Ecto neural progenitor cell (in vitro differentiated cells): Measurements from ENCODE around the gene TRAF3IP1.
"Not testable (repeated sequence)": the region's sequence is repeated elsewhere in the genome, so short reads cannot be mapped to it uniquely, and the experiment has no call there.

Experiments used
- DNase-seq: peaks from one replicate; pipeline ENCODE4 v3.0.0-alpha.2; 2018; ENCODE audit warnings: low spot score

Gene TRAF3IP1

DNA sequence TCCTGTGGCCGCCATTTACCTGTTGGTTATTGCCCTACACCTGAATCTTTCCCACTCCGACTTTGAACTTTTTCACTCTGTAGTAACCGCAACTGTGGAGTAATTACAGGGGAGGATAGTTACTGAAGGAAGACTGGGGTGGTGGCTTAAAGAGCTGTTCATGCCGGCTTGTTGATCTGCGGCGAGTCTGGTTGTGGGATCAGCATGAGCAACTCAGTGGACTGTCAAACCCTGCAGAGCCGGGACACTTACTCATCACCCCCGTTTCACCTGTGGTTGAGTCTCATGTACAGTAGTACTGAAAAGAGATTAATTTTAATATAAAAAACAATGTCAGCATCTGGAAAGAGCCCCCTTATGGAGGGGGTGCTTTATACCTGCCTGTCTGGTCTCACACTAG lies 108.5 kb downstream of the TRAF3IP1 start:
- DNase-seq, result no peak

DNA sequence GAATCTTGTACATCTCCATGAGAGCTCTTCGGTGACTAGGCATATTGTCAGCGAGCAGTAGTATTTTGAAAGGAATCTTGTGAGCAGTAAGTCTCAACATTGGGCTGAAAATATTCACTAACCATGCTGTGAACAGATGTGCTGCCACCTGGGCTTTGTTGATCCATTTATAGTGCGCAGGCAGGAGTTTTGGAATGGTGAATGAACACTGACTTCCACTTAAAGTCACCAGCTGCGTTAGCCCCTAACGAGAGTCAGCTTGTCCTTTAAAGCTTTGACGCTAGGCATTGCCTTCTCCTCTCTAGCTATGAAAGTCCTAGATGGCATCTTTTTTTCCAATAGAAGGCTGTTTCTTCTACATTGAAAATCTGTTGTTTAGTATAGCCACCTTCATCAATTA lies 110.5 kb downstream of the TRAF3IP1 start:
- no peak for DNase-seq

DNA sequence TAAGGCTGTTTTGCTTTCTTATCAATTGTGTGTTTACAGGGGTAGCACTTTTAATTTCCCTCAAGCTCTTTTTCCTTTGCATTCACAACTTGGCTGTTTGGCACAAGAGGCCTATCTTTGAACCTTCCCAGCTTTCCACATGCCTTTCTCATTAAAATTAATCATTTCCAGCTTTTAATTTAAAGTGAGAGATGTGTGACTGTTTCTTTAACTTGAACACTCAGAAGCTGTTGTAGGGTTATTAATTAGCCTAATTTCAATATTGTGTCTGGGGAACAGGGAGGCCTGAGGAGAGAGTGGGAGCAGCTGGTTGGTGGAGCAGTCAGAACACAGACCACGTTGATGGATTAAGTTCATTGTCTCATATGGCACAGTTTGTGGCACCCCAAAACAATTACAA lies 111.1 kb downstream of the TRAF3IP1 start:
- DNase-seq, result no peak

DNA sequence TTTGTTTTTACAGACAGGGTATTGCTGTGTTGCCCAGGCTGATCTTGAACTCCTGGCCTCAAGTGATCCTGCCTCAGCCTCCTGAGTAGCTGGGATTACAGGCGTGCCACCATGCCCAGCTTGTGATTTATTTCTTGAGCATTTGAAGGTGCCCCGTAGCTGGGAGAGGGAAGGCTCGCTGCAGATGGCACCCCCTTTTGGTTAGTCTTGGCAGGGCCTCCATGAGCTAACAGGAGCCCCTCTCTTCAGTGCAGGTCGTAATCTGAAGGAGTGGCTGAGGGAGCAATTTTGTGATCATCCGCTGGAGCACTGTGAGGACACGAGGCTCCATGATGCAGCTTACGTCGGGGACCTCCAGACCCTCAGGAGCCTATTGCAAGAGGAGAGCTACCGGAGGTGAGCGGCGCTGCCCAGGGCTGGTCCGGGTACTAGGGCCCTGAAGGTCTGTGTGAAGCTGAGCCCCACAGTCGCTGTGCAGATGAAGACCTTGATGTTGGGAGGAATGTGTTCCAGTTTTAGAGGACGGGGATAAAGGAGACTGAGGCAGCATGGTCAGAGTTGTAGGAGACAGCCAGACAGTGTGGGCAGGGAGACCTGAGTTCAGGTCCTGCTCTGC lies 113.1 kb downstream of the TRAF3IP1 start:
- no peak for DNase-seq

DNA sequence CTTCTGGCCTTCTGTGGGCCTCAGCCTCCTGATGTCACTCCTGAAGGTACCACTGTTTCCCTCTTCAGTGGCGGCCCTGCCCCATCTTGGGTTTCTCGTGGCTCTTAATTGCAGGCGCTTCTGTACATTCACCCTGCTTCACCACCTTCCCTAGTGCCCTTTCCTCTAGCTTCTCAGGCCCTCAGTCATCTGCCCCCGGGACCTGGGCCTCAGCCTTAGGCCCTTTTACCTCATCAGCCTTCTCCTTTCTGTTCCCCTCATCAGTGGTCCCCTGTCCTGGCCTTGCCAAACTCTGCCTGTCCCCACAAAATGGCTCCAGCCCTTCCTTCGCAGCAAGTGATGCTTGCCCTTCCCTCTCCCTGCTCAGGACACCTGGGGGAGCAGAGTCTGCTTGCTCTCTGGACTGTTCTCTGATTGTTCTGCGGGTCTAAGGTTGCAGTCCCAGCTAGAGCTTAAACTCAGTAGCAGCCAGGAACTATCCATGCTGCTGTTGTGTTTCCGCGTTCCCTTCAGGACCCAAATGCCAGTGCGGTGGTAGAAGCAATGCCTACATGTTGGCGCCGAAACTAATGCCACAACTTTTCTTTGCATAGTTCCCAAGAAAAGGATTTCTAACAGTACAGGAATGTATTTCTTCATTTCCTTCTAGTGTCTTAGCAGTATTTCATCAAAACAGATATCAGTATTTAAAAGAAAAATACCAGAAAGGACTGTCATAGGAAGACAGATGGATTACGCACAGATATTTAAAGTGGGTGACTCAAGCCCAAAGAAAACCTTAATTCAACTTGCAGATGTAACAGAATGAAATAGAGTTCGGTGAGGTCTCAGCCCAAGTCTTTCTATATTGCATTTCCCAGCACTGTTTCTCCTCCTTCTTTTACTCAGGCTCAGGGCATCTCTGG lies 113.9 kb downstream of the TRAF3IP1 start:
- DNase-seq, result no peak

DNA sequence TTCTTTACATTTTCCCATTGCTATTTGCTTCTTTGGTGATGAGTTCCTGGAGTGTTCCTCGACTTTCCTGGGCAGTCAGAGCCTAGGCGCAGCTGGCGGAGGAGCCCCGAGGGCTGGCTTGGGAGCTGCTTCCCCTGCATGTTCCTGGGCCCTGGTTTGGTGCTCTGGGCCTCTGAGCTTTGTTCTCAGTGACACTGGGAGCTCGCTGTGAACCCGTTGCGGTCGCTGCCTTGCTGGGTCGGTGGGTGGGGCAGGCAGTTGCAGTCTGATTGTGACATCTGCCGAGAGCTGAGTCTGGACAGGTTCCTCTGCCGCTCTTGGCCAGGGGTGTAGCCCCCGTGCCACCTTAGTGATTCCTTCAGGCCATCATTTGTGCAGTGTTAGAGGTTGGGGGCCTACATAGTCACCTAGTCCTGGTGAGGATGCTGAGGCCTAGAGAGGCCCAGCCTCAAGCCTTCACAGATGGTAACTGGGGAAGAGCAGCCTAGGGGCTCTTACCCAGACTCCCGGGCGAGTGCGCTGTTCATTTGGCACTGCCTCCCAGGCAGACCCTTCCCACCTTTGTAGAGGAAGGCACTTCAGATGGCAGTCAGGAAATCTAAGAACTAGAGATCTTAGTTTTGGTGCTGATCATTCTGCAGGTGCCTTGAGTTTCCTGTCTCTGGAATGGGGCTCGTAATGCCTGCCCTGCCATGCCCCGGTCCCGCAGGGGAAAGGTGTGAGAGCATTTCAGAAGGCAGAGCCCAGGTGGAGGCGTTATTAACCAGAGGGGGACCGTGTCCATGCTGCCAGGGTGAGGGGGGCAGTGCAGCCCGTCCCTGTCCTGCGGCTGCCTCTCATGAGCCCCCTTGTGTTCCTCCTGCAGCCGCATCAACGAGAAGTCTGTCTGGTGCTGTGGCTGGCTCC lies 114.8 kb downstream of the TRAF3IP1 start:
- no peak for DNase-seq

DNA sequence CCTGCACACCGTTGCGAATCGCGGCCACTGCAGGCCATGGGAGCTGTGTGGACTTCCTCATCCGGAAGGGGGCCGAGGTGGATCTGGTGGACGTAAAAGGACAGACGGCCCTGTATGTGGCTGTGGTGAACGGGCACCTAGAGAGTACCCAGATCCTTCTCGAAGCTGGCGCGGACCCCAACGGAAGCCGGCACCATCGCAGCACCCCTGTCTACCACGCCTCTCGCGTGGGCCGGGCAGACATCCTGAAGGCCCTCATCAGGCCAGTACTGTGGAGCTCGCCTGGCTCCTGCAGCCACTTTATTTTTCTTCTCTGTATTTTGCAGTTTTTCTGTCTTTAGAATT lies 115.4 kb downstream of the TRAF3IP1 start:
- DNase-seq, result no peak

DNA sequence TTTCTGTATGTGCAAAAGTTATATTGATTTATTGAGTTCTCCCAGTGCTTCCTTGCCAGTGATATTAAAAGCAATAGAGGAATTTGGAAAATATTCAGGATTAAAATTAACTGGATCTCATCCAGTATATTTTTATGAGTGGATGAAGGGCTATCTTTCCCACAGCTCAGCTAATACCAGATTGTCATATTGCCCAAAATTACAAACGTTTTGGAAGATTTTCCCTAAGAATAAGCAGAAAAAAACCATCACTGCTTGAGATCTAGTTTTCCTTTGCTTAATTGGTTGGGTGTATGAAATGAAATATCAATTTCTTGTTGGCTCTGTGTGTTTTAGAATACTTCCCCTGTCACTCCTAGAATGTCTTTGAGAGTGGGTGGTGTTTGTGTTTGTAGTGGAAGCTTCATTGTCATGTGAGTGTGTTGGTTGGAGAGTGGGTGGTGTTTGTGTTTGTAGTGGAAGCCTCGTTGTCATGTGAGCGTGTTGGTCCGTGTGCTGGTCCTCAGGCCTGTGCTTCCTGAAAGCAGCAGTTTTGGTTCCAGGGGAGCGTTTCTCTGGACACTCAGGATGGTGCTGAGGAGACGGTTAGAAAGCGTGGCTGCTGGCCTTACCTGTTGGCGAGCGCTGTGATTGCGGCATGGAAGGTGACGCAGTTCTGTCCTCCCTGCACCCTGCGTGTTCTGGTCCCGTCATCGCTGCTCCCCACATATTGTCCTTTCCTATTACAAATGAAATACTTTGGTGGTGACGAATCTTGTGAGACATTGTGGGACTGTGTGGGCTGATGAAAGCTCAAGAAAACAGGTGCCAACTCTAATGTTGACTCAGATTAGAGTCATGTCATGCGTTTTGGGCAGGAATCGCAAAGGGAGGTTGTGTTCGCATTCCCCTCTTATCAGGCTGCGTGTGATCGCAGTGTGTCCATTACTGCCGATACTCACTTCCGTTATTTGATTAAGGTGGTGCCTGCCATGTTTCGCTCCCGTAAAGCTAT lies 118.8 kb downstream of the TRAF3IP1 start:
- no peak for DNase-seq

DNA sequence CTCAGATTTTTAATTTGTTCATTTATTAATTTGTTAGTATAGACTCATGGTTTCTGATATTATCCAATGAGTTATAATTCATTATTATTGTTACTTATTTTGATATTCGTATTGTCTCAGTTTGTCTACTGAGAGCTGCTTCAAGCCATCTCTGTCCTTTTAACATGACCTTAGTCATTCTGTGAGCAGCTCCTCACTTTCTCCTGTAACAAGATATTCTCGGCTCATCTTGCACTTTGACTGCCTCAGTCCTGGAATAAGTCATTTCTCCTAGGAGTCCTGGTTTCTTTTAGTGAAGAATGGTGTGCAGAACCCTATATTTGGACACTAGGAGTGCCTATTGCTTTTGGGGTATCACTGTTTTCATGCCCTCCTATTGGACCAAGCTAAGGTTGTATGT lies 119.6 kb downstream of the TRAF3IP1 start:
- no peak for DNase-seq

DNA sequence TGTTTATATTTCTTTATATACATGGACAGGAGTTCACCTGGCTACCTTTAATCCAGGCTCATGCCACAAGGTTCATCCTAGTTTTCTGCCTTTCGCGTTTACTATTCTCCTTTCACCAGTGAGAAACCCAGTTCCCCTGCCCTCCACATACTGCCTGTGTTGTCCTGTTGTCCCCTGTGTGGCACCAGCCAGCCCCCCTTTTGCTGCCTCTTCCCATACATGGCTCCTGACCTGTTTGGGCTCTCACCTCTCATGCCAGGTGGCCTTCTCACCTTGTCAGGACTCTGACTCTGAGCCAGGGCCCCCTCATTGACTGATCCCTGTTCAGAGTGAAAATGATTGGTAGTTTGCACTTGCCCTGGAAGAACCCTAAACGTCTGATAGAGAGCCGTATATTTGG lies 120.0 kb downstream of the TRAF3IP1 start:
- DNase-seq, result no peak

DNA sequence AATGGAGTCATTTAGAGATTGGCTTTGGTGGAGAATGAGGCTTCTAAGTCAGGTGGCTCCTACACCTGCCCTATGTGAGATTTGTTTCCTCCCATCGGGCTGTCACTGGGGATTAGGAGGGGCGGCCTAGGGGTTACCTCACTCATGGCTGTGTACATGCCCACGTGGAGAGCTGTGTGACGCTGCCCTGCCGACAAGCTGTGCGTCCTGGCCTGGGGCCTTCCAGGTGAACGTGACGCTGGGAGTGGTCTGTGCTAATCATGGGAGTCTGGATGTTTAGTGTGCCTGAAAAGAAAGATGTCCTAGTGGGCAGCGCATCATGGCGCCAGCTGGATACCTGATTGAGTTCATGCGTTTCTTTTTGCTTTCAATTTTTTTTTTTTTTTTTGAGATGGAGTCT lies 120.4 kb downstream of the TRAF3IP1 start:
- no peak for DNase-seq

DNA sequence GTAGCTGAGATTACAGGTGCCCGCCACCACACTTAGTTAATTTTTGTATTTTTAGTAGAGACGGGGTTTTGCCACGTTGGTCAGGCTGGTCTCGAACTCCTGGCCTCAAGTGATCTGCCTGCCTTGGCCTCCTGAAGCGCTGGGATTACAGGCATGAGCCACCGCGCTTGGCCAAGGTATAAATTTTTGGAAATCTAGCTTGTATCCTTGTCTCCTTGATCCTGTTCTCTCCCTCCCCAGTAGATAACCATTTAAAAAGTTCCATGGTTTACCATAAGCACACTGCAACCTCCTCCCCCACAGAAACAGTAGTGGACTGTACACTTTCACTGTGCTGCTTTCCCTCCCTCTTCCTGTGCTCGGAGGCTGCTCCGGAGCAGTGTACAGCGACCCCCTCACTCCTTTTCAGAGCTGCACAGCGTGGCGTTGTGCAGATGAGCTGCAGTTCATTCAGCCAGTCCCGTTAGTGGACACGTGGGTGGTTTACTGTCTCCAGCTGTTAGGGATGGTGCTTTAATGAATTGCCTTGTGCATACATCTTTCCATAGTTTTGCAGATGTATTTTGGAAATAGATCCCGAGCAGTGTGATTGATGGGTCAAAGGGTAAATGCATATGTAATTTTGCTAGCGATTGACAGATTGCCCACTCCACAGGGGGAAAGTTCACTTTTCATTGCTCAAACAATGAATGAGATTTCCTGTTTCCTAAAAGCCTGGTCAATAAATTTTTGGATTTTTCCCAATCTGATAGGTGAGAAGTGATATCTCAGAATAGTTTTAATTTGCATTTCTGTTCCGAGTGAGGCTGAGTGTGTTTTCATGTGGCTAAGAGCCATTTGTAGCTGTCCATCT lies 121.2 kb downstream of the TRAF3IP1 start:
- no peak for DNase-seq

DNA sequence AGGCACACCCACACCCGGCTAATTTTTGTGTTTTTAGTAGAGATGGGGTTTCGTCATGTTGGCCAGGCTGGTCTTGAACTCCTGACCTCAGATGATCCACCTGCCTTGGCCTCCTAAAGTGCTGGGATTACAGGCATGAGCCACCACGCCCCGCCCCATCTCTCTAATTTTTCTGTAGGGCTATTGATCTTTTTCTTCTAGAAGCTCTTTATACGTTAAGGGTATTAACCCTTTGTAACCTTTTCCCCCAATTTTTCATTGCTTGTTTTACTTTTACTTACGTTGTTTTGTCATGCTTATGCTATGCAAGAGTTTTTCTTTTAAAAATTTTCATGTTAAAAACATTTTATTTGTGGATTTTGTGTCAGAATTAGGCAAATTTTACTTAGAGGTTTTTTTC lies 121.9 kb downstream of the TRAF3IP1 start:
- not testable (repeated sequence) for DNase-seq

DNA sequence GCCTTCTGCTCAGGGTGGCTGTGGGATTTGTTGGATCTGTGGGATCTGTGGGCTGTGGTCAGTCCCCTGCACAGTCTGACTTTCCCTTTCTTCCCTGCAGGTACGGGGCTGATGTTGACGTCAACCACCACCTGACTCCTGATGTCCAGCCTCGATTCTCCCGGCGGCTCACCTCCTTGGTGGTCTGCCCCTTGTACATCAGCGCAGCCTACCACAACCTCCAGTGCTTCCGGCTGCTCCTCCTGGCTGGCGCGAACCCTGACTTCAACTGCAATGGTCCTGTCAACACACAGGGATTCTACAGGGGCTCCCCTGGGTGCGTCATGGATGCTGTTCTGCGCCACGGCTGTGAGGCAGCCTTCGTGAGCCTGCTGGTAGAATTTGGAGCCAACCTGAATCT lies 123.9 kb downstream of the TRAF3IP1 start:
- DNase-seq, result no peak

DNA sequence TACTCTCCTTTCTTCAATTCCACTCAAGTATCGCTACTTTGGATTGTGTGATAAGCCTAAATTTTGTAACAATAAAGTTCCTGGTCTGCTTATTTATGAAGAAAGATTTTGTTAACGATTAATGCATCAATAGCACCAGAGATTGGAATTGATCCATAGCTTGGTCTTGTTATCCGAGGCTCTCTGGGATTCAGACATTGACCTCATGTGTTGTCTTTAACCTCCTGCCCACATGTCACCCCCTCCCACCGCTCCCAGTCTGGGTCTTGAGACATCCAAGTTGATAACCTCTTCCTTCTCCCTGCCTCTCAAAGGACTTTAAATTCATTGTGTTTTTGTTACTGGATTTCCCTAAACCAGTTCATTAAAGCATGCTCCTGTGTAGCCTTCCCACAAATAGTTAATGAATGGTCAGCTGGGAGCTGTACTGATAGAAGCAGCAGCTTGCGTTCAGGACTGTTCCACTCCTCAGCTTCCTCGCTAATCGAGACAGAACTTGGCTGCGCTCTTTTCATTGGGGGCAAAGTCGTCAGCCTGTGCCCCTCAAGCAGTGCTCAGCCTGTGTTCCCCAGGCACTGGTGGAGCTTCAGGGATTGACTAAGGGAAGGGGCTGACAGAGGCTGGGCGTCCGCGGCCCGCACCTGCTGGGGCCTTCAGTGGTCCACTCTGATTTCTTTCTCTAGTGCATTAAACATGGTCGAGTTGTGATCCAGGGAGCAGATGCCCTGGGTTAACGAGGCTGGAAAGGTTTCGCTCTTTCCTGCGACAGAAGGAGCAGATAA lies 125.3 kb downstream of the TRAF3IP1 start:
- no peak for DNase-seq

DNA sequence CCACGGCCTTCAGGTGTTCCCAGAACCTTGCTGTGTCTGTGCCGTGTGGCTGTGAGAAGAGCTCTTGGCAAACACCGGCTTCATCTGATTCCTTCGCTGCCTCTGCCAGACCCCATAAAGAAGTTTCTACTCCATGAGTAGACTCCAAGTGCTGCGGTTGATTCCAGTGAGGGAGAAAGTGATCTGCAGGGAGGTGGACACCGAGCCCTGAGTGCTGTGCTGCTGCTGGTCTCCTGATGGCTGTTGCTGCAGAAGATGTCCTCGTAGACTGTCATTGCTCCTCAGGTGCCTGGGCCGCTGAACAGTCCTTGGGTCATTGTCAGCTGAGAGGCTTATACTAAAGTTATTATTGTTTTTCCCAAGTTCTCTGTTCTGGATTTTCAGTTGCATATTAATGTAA lies 126.1 kb downstream of the TRAF3IP1 start:
- DNase-seq, result no peak

DNA sequence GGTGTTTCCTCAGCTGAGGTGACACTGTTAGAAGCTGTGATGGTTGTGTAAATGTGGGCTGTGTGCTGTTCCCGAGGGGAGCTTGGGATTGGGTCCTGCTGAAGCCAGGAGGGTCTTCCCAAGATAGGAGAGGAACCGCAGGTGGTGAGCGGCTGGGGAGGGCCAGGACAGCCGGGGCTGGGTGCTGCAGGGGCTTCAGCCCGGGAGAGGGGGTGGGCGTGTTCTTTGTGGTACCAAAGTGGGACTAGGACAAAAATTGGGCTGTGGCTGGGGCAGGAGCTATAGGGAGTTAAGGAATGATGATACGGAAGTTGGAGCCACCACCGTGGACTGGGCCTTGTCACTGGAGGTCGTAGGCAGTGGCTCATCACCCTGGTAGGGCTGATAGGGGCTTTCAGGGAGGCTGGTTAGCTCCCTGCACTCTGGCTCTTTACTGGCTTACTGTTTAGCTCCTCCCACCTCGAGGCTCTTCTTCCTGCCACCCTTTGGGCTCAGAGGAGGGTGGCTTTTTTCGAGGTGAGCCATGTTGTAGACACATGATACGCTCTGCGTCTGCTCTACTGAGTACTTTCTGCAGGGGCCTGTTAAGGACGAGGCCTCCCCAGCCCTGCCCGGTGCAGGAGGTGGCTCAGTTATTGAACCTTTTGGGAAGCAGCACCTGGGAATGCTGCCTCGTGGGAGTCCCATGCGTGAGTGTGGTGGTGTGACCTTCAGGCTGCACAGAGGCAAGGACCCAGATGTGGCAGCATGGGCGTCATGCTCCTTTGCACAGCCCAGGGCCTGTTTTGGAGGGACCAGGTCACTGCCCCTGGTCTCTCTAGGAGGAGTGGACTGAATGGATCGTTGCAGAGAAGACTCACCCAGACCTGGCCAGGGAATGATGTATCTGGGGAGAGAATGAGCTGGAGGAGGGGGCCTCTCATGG lies 128.0 kb downstream of the TRAF3IP1 start:
- no peak for DNase-seq

DNA sequence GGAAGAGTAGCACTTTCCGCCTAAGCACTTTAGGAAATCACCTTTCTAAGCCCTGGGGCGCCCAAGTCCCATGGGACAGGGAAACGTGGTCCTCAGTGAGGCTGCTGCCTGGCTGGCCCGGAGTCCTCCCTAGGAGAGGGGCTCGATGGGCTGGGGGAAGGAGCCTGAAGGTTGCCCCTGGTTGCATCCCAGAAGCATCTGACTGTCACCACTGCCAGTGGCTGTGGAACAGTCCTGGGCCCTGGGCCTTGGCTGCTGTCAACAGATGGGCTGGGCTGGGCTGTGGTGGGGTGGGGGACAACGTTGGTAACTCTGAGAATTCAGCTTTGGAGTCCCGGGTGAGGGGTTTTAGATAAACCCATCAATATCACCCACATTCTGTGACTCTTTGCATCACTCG lies 128.9 kb downstream of the TRAF3IP1 start:
- no peak for DNase-seq
